HepG2 (cell line): ENCODE data around the gene KIFC1. TPM values are rescaled to one million over a fixed set of nuclear protein-coding genes. Genes with fewer than 3 reads are reported as not detected.

Experiments
- AKAP8 ChIP-seq: sonication (generic); formaldehyde crosslinking; IDR thresholded peaks from 2 replicates; pipeline ENCODE4 v1.5.1; 2020; ENCODE audit warnings: mild to moderate bottlenecking, missing genetic modification reagents
- E2F2 ChIP-seq: sonication (generic); formaldehyde crosslinking; IDR thresholded peaks from 2 replicates; pipeline ENCODE4 v1.4.0; 2020; ENCODE audit warnings: missing genetic modification reagents, borderline replicate concordance
- ISL2 ChIP-seq: sonication (generic); formaldehyde crosslinking; IDR thresholded peaks from 2 replicates; pipeline ENCODE4 v1.5.0; 2020; ENCODE audit warnings: missing genetic modification reagents
- MYPOP ChIP-seq: sonication (generic); formaldehyde crosslinking; IDR thresholded peaks from 2 replicates; pipeline ENCODE4 v1.8.1; 2023; ENCODE audit warnings: mild to moderate bottlenecking, moderate library complexity, missing genetic modification reagents
- RXRA ChIP-seq: sonication (generic); formaldehyde crosslinking; IDR thresholded peaks from 2 replicates; pipeline ENCODE4 v1.5.1; 2020; ENCODE audit warnings: missing genetic modification reagents
- SATB2 ChIP-seq: sonication (generic); formaldehyde crosslinking; IDR thresholded peaks from 2 replicates; pipeline ENCODE4 v1.5.0; 2020; ENCODE audit warnings: missing genetic modification reagents
- TEAD3 ChIP-seq: optimal IDR thresholded peaks from 2 replicates; pipeline ENCODE3; 2016; ENCODE audit warnings: borderline replicate concordance
- TGIF2 ChIP-seq: IDR thresholded peaks from 2 replicates; pipeline ENCODE4 v1.6.1; 2016; ENCODE audit warnings: control low read depth, missing compliant biosample characterization
- THAP7 ChIP-seq: sonication (generic); formaldehyde crosslinking; IDR thresholded peaks from 2 replicates; pipeline ENCODE4 v1.8.1; 2023; ENCODE audit warnings: mild to moderate bottlenecking, missing genetic modification reagents
- ZFP36L2 ChIP-seq: sonication (generic); formaldehyde crosslinking; IDR thresholded peaks from 2 replicates; pipeline ENCODE4 v1.4.0; 2020; ENCODE audit warnings: missing genetic modification reagents
- ZNF101 ChIP-seq: sonication (generic); formaldehyde crosslinking; IDR thresholded peaks from 2 replicates; pipeline ENCODE4 v1.4.0; 2020; ENCODE audit warnings: mild to moderate bottlenecking, low read depth, missing genetic modification reagents, borderline replicate concordance
- ZNF501 ChIP-seq: sonication (generic); formaldehyde crosslinking; IDR thresholded peaks from 2 replicates; pipeline ENCODE4 v1.5.1; 2020; ENCODE audit warnings: mild to moderate bottlenecking, moderate library complexity, missing genetic modification reagents
- ZNF512B ChIP-seq: sonication (generic); formaldehyde crosslinking; IDR thresholded peaks from 2 replicates; pipeline ENCODE4 v1.5.1; 2020; ENCODE audit warnings: missing genetic modification reagents, mild to moderate bottlenecking, borderline replicate concordance
- ZNF569 ChIP-seq: sonication (generic); formaldehyde crosslinking; IDR thresholded peaks from 2 replicates; pipeline ENCODE4 v1.5.0; 2020; ENCODE audit warnings: mild to moderate bottlenecking, missing genetic modification reagents, moderate library complexity, borderline replicate concordance
- ZNF646 ChIP-seq: sonication (generic); formaldehyde crosslinking; IDR thresholded peaks from 2 replicates; pipeline ENCODE4 v1.9.0; 2021; ENCODE audit warnings: mild to moderate bottlenecking, missing genetic modification reagents
- polyA plus RNA-seq, 8 experiments: library from polyadenylated mRNA; depleted of rRNA in 3 of 8; stranded (reverse) in 7 of 8; unstranded in 1 of 8; fragments of >200 nt; fragmentation: Illumina TruSeq in 4 of 8; extraction: Trizol in 4 of 8; gene quantifications; 2 replicates each; pipeline versions ENCODE4 v1.2.1 to v1.2.3, GENCODE V29; 2011 to 2016; ENCODE audit warnings: low read depth in 4 of 8, missing spikeins in 1 of 8, mixed read lengths in 1 of 8; ENCODE audit not compliant: insufficient read depth in 1 of 8
- total RNA-seq, 5 experiments: library from RNA; depleted of rRNA; stranded (reverse); fragments of >200 nt; fragmentation: Illumina TruSeq; extraction: Trizol; gene quantifications; 2 replicates each; pipeline ENCODE4 v1.2.3, GENCODE V29; 2016; ENCODE audit warnings: low read depth in 1 of 5

The KIFC1 gene
- total and polyA plus RNA-seq, 2 of the 13 experiments (the other 11 are each of a cell fraction or from before 2014, with no cell fraction given), result 25.0 to 45.5 TPM

GRCh38 chr6:33454009-33454946 lies 62.7 kb downstream of the KIFC1 start, which contains the start of gene ZBTB9 (continued):
- TF ChIP-seq ZNF646 (CRISPR knock-in tag), result no peak
- TF ChIP-seq ZNF101 (CRISPR knock-in tag), result peak; percentile 89; the same call in 1 of the 2 replicates
- peak; percentile 72 for TF ChIP-seq TEAD3 (CRISPR knock-in tag)
- no peak for TF ChIP-seq E2F2 (CRISPR knock-in tag)
- peak; percentile 57; the same call in 1 of the 2 replicates for TF ChIP-seq THAP7 (CRISPR knock-in tag)
- peak; percentile 72 for TF ChIP-seq ISL2 (CRISPR knock-in tag)
- TF ChIP-seq MYPOP (CRISPR knock-in tag), result peak; percentile 84
- TF ChIP-seq AKAP8 (CRISPR knock-in tag), result peak; percentile 54; the same call in 1 of the 2 replicates
- 0 out of 2 replicates have a peak, but pooled peaks have one; percentile 79 for TF ChIP-seq ZNF569
- TF ChIP-seq TGIF2 (CRISPR knock-in tag), result peak; percentile 71
- TF ChIP-seq SATB2, result peak; percentile 66; the same call in 1 of the 2 replicates
- TF ChIP-seq RXRA, result peak; percentile 85
- no peak for TF ChIP-seq ZFP36L2 (CRISPR knock-in tag)
- peak; percentile 98 for TF ChIP-seq ZNF501
- peak; percentile 54; the same call in 1 of the 2 replicates for TF ChIP-seq ZNF512B
